ENCODE results near the gene FOXL2NB.

GRCh38 chr3:138928727-138929372, 18.2 kb upstream of the FOXL2NB start:
- TF ChIP-seq CTCF (conservative IDR thresholded peaks at IDR 0.05; ENCODE audit: low read depth, low read length) (no peak), EZH2 (IDR thresholded peaks at IDR 0.05; ENCODE audit: borderline replicate concordance, low read depth, low read length, poor library complexity, severe bottlenecking) (no peak)

All from A673 (cell line).